Measurements from ENCODE around the gene PGLYRP2.

DNA sequence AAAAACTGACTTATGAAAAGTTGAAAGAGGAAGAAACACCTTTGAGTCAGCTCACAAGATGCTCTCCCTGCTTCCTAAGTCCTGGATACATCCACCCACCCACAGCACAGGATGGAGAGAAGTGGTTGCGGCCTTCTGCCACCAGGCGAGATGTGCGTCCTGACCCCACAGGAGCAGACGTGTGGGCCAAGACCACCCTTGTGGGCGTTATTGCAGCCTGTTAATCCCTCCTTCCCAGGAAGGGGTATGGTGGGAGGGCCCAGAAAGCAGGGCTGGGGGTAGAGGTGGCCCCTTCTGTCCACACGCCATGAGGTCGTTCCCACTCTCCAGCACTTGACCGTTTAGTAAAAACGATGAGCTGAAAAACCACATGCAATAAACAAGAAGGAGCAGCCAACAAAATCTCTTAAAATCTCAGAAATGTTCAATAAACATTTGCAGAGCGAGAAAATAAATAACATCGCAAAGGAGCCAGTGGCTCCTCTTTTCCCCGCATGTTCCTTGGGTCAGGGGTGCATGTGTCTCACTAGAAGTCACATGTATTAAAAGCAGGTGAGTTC is 58.1 kb downstream of the PGLYRP2 start:
- TF ChIP-seq, protein P1, sequence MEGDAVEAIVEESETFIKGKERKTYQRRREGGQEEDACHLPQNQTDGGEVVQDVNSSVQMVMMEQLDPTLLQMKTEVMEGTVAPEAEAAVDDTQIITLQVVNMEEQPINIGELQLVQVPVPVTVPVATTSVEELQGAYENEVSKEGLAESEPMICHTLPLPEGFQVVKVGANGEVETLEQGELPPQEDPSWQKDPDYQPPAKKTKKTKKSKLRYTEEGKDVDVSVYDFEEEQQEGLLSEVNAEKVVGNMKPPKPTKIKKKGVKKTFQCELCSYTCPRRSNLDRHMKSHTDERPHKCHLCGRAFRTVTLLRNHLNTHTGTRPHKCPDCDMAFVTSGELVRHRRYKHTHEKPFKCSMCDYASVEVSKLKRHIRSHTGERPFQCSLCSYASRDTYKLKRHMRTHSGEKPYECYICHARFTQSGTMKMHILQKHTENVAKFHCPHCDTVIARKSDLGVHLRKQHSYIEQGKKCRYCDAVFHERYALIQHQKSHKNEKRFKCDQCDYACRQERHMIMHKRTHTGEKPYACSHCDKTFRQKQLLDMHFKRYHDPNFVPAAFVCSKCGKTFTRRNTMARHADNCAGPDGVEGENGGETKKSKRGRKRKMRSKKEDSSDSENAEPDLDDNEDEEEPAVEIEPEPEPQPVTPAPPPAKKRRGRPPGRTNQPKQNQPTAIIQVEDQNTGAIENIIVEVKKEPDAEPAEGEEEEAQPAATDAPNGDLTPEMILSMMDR (IDR thresholded peaks at IDR 0.05) = no peak
- no peak for TF ChIP-seq POLR2A (IDR thresholded peaks at IDR 0.05)
